ENCODE measurements around the gene TNIK.

GRCh38 chr3:171072432-171072831 lies 387.8 kb downstream of the TNIK start:
- TF ChIP-seq CTCF (IDR thresholded peaks at IDR 0.05) (no peak), ZFX (IDR thresholded peaks at IDR 0.05; ENCODE audit: borderline replicate concordance) (no peak)
